Epithelial cell of proximal tubule (primary cell): ENCODE results near the gene DIO3. TPM values are rescaled to one million over a fixed set of nuclear protein-coding genes. Genes with fewer than 3 reads are reported as not detected.

Source experiments
- DNase-seq: peaks from one replicate; pipeline ENCODE4 v3.0.0-alpha.2; 2011; ENCODE audit warnings: low read depth
- H3K4me3 ChIP-seq: 2 replicates; pipeline ENCODE4 v1.5.1; 2011; ENCODE audit warnings: low read depth, mild to moderate bottlenecking, low read length
- total RNA-seq: library from RNA; depleted of rRNA; stranded (reverse); fragments of >200 nt; gene quantifications from 2 replicates; pipeline ENCODE4 v1.2.3, GENCODE V29; 2015
- TF ChIP-seq, protein P1 (sequence below): conservative IDR thresholded peaks from 2 replicates; pipeline ENCODE4 v1.5.1; 2012; ENCODE audit warnings: low read depth, mild to moderate bottlenecking, low read length

DIO3 gene
- total RNA-seq, 1 donor from 2014 or later, result not detected

DNA sequence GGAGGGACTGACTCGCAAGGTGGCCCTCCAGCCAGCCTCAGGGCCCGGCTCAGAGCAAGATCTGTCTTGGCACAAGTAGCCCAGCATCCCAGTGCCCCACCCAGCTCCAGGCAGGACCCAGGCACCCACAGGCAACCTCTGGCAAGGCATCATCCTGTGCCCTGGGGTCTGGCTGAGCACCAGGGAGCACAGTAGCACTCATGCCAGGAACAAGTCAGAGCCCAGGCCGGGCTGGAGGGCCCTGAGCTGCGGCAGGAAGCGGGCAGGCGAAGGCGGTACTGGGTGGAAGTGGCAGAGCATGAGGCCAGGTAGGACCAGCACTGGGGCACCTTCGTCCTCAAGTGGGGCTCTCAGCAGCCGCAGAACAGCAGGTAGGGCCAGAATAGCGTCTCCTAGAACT, 5.2 kb upstream of the DIO3 start:
- TF ChIP-seq, protein P1, sequence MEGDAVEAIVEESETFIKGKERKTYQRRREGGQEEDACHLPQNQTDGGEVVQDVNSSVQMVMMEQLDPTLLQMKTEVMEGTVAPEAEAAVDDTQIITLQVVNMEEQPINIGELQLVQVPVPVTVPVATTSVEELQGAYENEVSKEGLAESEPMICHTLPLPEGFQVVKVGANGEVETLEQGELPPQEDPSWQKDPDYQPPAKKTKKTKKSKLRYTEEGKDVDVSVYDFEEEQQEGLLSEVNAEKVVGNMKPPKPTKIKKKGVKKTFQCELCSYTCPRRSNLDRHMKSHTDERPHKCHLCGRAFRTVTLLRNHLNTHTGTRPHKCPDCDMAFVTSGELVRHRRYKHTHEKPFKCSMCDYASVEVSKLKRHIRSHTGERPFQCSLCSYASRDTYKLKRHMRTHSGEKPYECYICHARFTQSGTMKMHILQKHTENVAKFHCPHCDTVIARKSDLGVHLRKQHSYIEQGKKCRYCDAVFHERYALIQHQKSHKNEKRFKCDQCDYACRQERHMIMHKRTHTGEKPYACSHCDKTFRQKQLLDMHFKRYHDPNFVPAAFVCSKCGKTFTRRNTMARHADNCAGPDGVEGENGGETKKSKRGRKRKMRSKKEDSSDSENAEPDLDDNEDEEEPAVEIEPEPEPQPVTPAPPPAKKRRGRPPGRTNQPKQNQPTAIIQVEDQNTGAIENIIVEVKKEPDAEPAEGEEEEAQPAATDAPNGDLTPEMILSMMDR, result no peak
- H3K4me3 ChIP-seq, result no peak overlapping the region
- no peak for DNase-seq

DNA sequence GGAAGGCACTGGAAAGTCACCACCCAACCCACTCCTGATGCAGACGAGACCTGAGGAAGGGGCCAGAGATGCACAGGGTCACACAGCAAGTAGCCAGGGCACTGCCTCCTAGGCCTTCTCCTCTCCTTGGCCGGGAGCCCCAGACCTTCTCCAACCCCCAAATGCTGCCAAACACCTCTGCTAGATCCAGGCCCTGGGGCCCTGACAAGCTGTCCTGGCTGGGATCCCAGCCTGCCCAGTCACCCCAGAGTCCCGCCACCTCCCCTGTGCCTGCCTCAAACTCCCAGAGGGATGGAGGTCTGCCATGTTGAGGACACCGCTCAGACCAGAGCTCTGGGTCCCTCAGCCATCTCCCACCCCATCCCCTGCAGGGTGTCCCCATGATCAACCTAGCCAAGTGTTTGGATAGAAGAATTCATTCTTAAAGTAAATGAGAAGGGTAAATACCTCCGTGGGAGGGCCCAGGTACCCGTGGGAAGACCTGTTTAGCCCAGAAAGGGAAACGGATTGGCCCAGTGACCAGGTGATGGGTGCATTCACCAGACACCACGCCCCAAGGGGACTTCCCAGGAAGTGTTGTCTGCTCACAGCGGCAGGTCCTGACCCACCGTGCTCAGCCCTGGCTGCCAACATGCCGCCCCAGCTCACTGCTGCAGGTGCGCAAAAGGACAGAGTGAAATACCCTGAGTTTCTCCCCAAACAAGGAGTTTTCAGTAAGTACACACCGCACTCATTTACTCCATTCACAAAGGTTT, 4.6 kb upstream of the DIO3 start:
- DNase-seq, result no peak
- TF ChIP-seq, protein P1, result no peak
- H3K4me3 ChIP-seq, result no peak overlapping the region

DNA sequence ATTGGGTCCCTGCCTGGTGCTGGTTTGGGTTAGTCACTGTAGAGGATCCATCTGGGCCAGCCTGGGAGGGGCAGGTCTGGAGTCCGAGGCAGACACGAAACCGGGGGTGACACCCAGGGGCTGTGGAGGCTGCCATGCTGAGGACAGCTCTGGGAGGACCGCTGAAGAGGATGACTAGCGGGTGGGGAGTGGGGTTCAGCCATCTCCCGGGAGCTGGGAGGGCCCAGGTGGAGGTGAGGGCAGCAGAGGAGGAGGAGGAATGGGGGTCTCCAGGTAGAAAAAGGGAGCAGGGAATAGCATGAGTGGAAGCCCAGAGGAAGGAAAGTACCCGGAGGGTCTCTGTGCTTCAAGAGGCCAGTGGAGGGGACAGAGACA, 4.0 kb upstream of the DIO3 start:
- no peak overlapping the region for H3K4me3 ChIP-seq
- TF ChIP-seq, protein P1, result no peak
- no peak for DNase-seq

DNA sequence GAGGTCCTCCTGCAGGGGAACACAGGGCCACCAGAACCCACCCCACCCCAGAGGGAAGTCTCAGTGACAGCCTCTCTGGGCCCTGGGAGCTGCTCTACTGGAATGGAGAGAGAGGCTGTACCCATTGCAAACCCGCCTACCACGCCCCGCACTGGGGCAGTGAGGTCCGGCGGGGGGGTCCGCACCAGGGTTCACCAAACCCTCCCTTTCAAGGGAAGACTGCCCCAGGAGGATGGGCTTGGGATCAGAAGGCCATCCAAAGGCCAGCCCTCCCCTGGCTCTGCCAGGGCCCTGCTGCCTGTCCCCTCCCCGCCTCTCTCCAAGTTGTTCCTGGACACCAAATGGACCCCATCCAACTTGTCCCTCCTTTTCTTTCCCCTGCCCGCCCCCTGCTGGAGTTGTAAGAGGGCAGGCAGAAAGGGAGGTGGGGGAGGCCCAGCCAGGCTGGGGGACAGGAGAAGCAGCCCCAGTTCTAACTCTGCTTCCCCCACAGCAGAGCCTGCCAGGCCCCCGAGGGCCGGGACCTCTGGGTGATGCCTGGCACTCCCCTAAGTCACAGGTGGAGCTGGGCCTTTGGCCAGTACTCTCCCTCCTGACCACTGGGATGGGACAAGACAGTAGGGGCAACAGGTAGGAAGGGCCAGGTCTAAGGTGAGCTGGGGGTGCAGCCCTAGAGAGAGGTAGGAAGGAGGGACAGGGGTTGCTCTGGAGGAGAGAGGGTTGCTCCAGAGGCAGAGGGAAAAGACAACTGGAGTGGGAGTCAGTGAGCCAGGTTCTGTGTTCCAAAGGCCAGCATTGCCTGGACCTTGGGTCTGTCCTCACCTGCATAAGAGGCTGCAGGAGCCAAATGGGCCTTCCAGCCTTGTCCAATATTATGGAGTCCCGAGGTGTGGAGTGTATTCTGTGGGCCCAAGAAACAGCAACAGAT, 3.2 kb upstream of the DIO3 start:
- no peak for DNase-seq
- TF ChIP-seq, protein P1, result peak; percentile 2
- no peak overlapping the region for H3K4me3 ChIP-seq

DNA sequence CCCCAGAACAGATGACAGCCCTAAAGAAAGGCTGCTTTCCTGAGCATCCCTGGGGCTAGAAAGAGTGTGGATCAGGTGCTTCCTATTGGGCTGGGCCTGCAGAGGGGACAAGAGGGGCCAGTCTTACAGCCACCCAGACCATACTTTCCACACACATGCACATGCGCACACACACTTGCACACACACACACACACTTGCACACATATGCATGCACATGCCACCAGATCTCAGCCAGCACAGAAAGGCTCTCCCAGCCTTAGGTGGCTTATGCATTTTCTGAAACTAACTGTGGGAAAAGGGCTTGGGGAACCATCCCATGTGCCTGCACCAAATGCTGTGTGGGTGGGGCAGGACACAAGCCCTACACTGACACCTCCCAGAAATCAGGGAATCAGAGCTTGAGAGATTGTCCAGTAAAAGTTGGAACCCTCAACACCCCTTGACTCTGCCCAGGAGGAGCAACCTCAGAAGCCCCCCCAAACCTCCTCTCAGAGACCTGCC, 2.5 kb upstream of the DIO3 start:
- TF ChIP-seq, protein P1, result no peak
- H3K4me3 ChIP-seq, result no peak overlapping the region

DNA sequence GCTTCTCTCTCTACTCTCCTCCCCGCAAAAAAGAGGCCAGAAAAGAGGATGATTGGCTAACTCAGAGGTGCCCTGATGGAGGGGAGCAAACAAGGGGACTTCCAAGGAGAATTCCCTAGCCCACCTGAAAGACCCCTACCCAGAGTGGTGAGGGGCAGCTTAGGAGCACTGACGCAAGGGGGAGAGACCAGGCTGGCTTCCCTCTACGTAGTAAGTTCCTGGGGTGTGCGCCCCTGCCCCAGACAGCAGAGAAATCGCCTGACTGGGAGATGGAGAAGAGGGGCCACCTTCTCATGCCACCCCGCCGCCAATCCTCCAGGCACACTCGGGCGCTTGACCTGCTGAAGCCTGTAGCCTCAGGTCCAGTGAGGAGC, 2.1 kb upstream of the DIO3 start:
- no peak for DNase-seq
- no peak overlapping the region for H3K4me3 ChIP-seq
- TF ChIP-seq, protein P1, result no peak

More for the DNA sequence above, 2.5 kb upstream of the DIO3 start:
- DNase-seq, result no peak
